DND-41 (cell line): ENCODE measurements around the gene RBM19.

ENCODE experiments used
- ATAC-seq: fragments of 200-7000 bp; cut with Tn5 transposase; 3 replicates; pipeline ENCODE4 v1.9.1; 2021; ENCODE audit warnings: low read depth; ENCODE audit not compliant: insufficient read depth
- DNase-seq: peaks from one replicate; pipeline ENCODE4 v3.0.0-alpha.2; 2020
- H2AFZ ChIP-seq: 2 replicates; pipeline ENCODE4 v1.6.0; 2012; ENCODE audit warnings: low read depth, low read length
- H3K27ac ChIP-seq: 2 replicates; pipeline ENCODE4 v1.5.1; 2012; ENCODE audit warnings: low read length, inconsistent platforms
- H3K27me3 ChIP-seq: fragments of 200-600 bp; sonication (generic); 2 replicates; pipeline ENCODE4 v1.6.0; 2012; ENCODE audit warnings: low read length, mild to moderate bottlenecking, inconsistent platforms; ENCODE audit not compliant: insufficient read depth, poor library complexity
- H3K36me3 ChIP-seq: 2 replicates; pipeline ENCODE4 v1.5.1; 2012; ENCODE audit warnings: low read length, inconsistent platforms; ENCODE audit not compliant: insufficient read depth
- H3K4me1 ChIP-seq: 2 replicates; pipeline ENCODE4 v1.5.1; 2012; ENCODE audit warnings: mild to moderate bottlenecking, low read length; ENCODE audit not compliant: insufficient read depth
- H3K4me2 ChIP-seq: 2 replicates; pipeline ENCODE4 v1.6.0; 2012; ENCODE audit warnings: mild to moderate bottlenecking, moderate library complexity, low read length, inconsistent platforms; ENCODE audit not compliant: insufficient read depth
- H3K4me3 ChIP-seq, 2 experiments: fragments of 200-600 bp in 1 of 2; shearing (Covaris generic) in 1 of 2; 2 replicates each; pipeline ENCODE4 v1.5.1; 2012 to 2016; ENCODE audit warnings: inconsistent platforms in 2 of 2, low read length in 2 of 2, mild to moderate bottlenecking in 2 of 2, low read depth in 1 of 2, moderate library complexity in 1 of 2
- H3K79me2 ChIP-seq: 2 replicates; pipeline ENCODE4 v1.6.0; 2012; ENCODE audit warnings: low read length, inconsistent platforms; ENCODE audit not compliant: insufficient read depth
- H3K9ac ChIP-seq: 2 replicates; pipeline ENCODE4 v1.6.0; 2012; ENCODE audit warnings: low read depth, mild to moderate bottlenecking, inconsistent platforms, low read length, moderate library complexity
- H3K9me3 ChIP-seq: 2 replicates; pipeline ENCODE4 v1.5.1; 2012; ENCODE audit warnings: low read length, moderate library complexity, mild to moderate bottlenecking, inconsistent platforms; ENCODE audit not compliant: insufficient read depth, severe bottlenecking
- H4K20me1 ChIP-seq: 2 replicates; pipeline ENCODE4 v1.6.0; 2012; ENCODE audit warnings: low read length; ENCODE audit not compliant: insufficient read depth
- EZH2 ChIP-seq: IDR thresholded peaks from 3 replicates; pipeline ENCODE4 v1.6.1; 2012; ENCODE audit warnings: borderline replicate concordance, low read depth, mild to moderate bottlenecking, moderate library complexity, low read length, inconsistent platforms; ENCODE audit not compliant: severe bottlenecking
- TF ChIP-seq, protein P1 (sequence below): IDR thresholded peaks from 2 replicates; pipeline ENCODE4 v1.5.1; 2012; ENCODE audit warnings: borderline replicate concordance, low read length, moderate library complexity, mild to moderate bottlenecking; ENCODE audit not compliant: poor library complexity, severe bottlenecking; ENCODE audit errors: extremely low read depth

RBM19 gene

DNA sequence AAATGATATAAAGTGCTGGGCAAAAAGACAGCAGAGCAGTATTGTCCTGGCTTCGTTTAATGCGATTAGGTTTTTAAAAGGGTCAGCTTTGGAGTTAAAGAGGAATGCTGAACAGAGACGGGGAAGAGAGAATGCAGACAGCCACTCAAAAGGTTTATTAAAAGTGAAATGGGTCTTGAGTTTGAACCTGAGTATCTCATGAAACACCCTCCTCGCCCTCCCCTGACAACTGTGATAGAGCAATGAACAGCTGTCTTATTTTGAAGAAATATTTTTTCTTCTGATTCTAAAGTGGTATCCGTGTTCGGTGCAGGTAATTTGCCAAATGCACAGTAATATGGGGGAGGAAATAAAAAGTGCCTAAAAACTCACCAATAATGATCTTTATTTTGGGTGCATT lies 73.6 kb downstream of the RBM19 start:
- Histone ChIP-seq H3K4me3 (no peak overlapping the region), H3K36me3 (peaks cover 9% of the 10 kb centered on the region; the same call in 1 of the 2 replicates), H3K79me2 (no peaks in the 10 kb centered on the region), H3K4me1 (no peaks in the 10 kb centered on the region), H3K27me3 (no peaks in the 10 kb centered on the region), H3K9me3 (no peaks in the 10 kb centered on the region), H2AFZ (no peak overlapping the region), H3K27ac (no peak overlapping the region), H4K20me1 (no peaks in the 10 kb centered on the region), H3K9ac (no peak overlapping the region), H3K4me2 (no peak overlapping the region)
- no peak for DNase-seq
- no peak for TF ChIP-seq EZH2
- TF ChIP-seq, protein P1, sequence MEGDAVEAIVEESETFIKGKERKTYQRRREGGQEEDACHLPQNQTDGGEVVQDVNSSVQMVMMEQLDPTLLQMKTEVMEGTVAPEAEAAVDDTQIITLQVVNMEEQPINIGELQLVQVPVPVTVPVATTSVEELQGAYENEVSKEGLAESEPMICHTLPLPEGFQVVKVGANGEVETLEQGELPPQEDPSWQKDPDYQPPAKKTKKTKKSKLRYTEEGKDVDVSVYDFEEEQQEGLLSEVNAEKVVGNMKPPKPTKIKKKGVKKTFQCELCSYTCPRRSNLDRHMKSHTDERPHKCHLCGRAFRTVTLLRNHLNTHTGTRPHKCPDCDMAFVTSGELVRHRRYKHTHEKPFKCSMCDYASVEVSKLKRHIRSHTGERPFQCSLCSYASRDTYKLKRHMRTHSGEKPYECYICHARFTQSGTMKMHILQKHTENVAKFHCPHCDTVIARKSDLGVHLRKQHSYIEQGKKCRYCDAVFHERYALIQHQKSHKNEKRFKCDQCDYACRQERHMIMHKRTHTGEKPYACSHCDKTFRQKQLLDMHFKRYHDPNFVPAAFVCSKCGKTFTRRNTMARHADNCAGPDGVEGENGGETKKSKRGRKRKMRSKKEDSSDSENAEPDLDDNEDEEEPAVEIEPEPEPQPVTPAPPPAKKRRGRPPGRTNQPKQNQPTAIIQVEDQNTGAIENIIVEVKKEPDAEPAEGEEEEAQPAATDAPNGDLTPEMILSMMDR: no peak
- no peak for ATAC-seq

DNA sequence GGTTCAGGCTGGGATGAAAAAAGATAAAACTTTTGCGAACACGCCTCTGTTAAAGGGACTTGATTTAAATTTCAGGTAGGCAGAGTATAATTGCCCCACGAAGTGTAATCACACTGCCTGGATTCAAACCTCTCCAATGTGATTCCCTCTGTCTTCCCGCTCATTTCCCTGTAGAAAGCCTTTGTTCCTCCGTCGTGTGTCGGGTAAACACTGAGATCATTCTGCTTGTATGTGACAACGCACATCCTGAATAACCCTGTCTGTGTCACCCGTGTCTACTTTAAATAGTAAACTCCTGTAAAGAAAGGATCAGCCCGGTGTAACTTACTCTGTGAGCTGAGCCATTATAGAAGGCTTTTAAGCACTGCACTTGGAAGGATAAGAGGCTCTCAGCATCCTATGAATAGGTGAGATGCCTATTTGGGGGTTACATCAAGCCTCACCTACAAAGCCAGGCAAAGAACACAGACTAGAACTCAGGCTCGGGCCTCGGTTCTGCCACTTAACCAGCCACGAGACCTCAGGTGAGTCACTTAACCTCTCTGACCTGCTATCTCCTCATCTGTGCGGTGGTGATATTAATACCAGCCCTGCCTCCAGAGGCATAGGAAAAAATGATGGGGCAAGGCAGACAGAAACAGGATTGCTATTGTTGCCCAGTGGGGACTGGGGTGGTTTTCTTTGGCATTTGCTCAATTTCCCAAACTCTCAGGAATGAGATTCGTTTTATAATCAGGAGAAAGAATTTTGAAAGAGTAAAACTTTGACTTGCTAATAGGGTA lies 74.2 kb downstream of the RBM19 start:
- no peaks in the 10 kb centered on the region for H3K4me1 ChIP-seq

DNA sequence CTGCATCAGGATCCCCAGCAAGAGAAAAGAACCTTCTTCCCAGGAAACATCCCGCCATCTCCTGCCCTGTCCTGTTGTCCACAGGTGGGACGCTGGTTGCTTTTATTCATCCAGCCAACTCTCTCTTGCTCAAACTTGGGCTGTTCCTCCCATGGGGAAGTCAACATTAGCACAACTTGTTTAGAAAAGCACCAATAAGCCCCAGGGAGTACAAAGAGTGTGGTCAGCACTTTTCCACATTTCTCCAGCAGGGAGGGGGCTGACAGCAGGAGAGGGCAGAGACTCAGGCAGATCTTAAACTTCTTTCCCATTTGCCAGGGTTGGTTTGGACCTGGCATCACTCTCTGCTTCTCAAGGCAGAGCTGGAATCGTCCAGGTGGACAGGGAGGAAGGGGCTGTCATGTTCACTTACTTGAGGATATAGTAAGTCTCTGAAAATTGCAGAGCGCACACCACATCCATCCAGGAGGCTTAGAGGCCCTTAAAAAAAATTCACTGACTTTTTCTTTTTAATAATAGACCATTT lies 74.9 kb downstream of the RBM19 start:
- no peaks in the 10 kb centered on the region for H3K4me1 ChIP-seq
- no peak overlapping the region for H2AFZ ChIP-seq
- H3K79me2 ChIP-seq: no peaks in the 10 kb centered on the region
- H3K27me3 ChIP-seq: no peaks in the 10 kb centered on the region
- ATAC-seq (no peak), DNase-seq (no peak)
- H3K9me3 ChIP-seq: no peaks in the 10 kb centered on the region
- no peak overlapping the region for H3K4me2 ChIP-seq
- no peak overlapping the region for H3K9ac ChIP-seq
- H3K27ac ChIP-seq: no peak overlapping the region
- no peaks in the 10 kb centered on the region for H4K20me1 ChIP-seq
- H3K36me3 ChIP-seq: peaks cover 5% of the 10 kb centered on the region; the same call in 1 of the 2 replicates
- TF ChIP-seq, protein P1: no peak
- TF ChIP-seq EZH2: no peak
- H3K4me3 ChIP-seq: no peak overlapping the region

More for the DNA sequence above, 74.2 kb downstream of the RBM19 start:
- Histone ChIP-seq H3K9ac (no peak overlapping the region), H4K20me1 (no peaks in the 10 kb centered on the region), H3K27ac (no peak overlapping the region), H2AFZ (no peak overlapping the region), H3K27me3 (no peaks in the 10 kb centered on the region), H3K4me3 (no peak overlapping the region), H3K9me3 (no peaks in the 10 kb centered on the region), H3K36me3 (peaks cover 8% of the 10 kb centered on the region; the same call in 1 of the 2 replicates), H3K79me2 (no peaks in the 10 kb centered on the region), H3K4me2 (no peak overlapping the region)
- TF ChIP-seq, protein P1: no peak
- no peak for TF ChIP-seq EZH2
- ATAC-seq (no peak), DNase-seq (no peak)
